ENCODE measurements around the gene SYT7.

Gene SYT7

GRCh38 chr11:61484541-61484940 lies 96.3 kb downstream of the SYT7 start:
- Histone ChIP-seq H3K9me3 (ENCODE audit: insufficient read depth, low read depth, low read length) (peaks cover 2% of the 10 kb centered on the region), H3K27me3 (ENCODE audit: insufficient read depth, low read length) (no peaks in the 10 kb centered on the region), H2BK120ac (ENCODE audit: insufficient read depth, low read length, poor library complexity) (no peak overlapping the region), H3K4me1 (ENCODE audit: control insufficient read depth in 1 of 2, insufficient read depth in 2 of 2, low read length in 2 of 2) (peaks cover 18 to 20% of the 10 kb centered on the region in 2 experiments), H3K79me2 (ENCODE audit: control insufficient read depth, insufficient read depth, low read length, poor library complexity) (no peaks in the 10 kb centered on the region), H3K36me3 (ENCODE audit: control insufficient read depth in 1 of 2, insufficient read depth in 2 of 2, low read length in 2 of 2) (no peaks in the 10 kb centered on the region), H2BK5ac (ENCODE audit: low read depth, low read length, poor library complexity) (no peak overlapping the region), H3K4ac (ENCODE audit: low read depth, low read length) (no peak overlapping the region), H3K9ac (ENCODE audit: low read length) (no peak overlapping the region), H3K4me2 (ENCODE audit: low read length) (no peak overlapping the region), H4K8ac (ENCODE audit: low read depth, low read length) (no peak overlapping the region), H3K27ac (ENCODE audit: low read depth, low read length) (no peak overlapping the region), H3K23ac (ENCODE audit: low read length) (no peak overlapping the region), H3K14ac (ENCODE audit: low read length) (no peak overlapping the region), H4K12ac (ENCODE audit: low read depth, low read length) (no peak overlapping the region), H4K91ac (ENCODE audit: low read depth, low read length) (no peak overlapping the region), H3K18ac (ENCODE audit: low read length) (no peak overlapping the region), H2AFZ (ENCODE audit: insufficient read depth, low read length, poor library complexity) (no peak overlapping the region), H3K79me1 (ENCODE audit: low read length) (peaks cover 10% of the 10 kb centered on the region), H2BK12ac (ENCODE audit: low read length) (no peak overlapping the region), H2AK5ac (ENCODE audit: low read length) (no peak overlapping the region), H3K4me3 (ENCODE audit: low read depth, low read length) (no peak overlapping the region)
- DNase-seq: peak in 1 of 2 donors; percentile 22
- no CpG with 5 or more reads among the region's 11 CpGs for WGBS (ENCODE audit: extremely low coverage, insufficient coverage, insufficient read length)

- Histone ChIP-seq H3K23ac (ENCODE audit: low read length) (no peak overlapping the region), H4K91ac (ENCODE audit: low read depth, low read length) (no peak overlapping the region), H3K4me3 (ENCODE audit: low read depth, low read length) (no peak overlapping the region), H2BK5ac (ENCODE audit: low read depth, low read length, poor library complexity) (no peak overlapping the region), H2AK5ac (ENCODE audit: low read length) (no peak overlapping the region), H3K9ac (ENCODE audit: low read length) (no peak overlapping the region), H3K79me2 (ENCODE audit: control insufficient read depth, insufficient read depth, low read length, poor library complexity) (no peaks in the 10 kb centered on the region), H3K18ac (ENCODE audit: low read length) (no peak overlapping the region), H4K8ac (ENCODE audit: low read depth, low read length) (no peak overlapping the region), H3K4me2 (ENCODE audit: low read length) (no peak overlapping the region), H3K79me1 (ENCODE audit: low read length) (no peaks in the 10 kb centered on the region), H3K36me3 (ENCODE audit: control insufficient read depth in 1 of 2, insufficient read depth in 2 of 2, low read length in 2 of 2) (no peaks in the 10 kb centered on the region), H4K12ac (ENCODE audit: low read depth, low read length) (no peak overlapping the region), H3K9me3 (ENCODE audit: insufficient read depth, low read depth, low read length) (peaks cover 2% of the 10 kb centered on the region), H2BK12ac (ENCODE audit: low read length) (no peak overlapping the region), H2BK120ac (ENCODE audit: insufficient read depth, low read length, poor library complexity) (no peak overlapping the region), H3K27me3 (ENCODE audit: insufficient read depth, low read length) (no peaks in the 10 kb centered on the region), H3K14ac (ENCODE audit: low read length) (no peak overlapping the region), H3K27ac (ENCODE audit: low read depth, low read length) (no peak overlapping the region), H3K4me1 (ENCODE audit: control insufficient read depth in 1 of 2, insufficient read depth in 2 of 2, low read length in 2 of 2) (peaks cover 8 to 12% of the 10 kb centered on the region in 2 experiments), H3K4ac (ENCODE audit: low read depth, low read length) (no peak overlapping the region), H2AFZ (ENCODE audit: insufficient read depth, low read length, poor library complexity) (no peak overlapping the region)
- DNase-seq: peak; percentile 33 to 36
- no CpG with 5 or more reads among the region's 7 CpGs for WGBS (ENCODE audit: extremely low coverage, insufficient coverage, insufficient read length)
Observed at GRCh38 chr11:61482513-61482912, 98.4 kb downstream of the SYT7 start.

- no peaks in the 10 kb centered on the region for H3K27me3 ChIP-seq (ENCODE audit: insufficient read depth, low read length)
- no peaks in the 10 kb centered on the region for H3K36me3 ChIP-seq (ENCODE audit: control insufficient read depth in 1 of 2, insufficient read depth in 2 of 2, low read length in 2 of 2)
- no peak overlapping the region for H4K91ac ChIP-seq (ENCODE audit: low read depth, low read length)
- H2AFZ ChIP-seq (ENCODE audit: insufficient read depth, low read length, poor library complexity): no peak overlapping the region
- H3K79me2 ChIP-seq (ENCODE audit: control insufficient read depth, insufficient read depth, low read length, poor library complexity): no peaks in the 10 kb centered on the region
- H3K79me1 ChIP-seq (ENCODE audit: low read length): no peaks in the 10 kb centered on the region
- no peak overlapping the region for H2BK120ac ChIP-seq (ENCODE audit: insufficient read depth, low read length, poor library complexity)
- H3K4me3 ChIP-seq (ENCODE audit: low read depth, low read length): no peak overlapping the region
- WGBS (ENCODE audit: extremely low coverage, insufficient coverage, insufficient read length): no CpG with 5 or more reads among the region's 10 CpGs
- no peak overlapping the region for H3K9ac ChIP-seq (ENCODE audit: low read length)
- H3K4me1 ChIP-seq (ENCODE audit: control insufficient read depth in 1 of 2, insufficient read depth in 2 of 2, low read length in 2 of 2): peaks cover 8 to 13% of the 10 kb centered on the region in 2 experiments
- H3K27ac ChIP-seq (ENCODE audit: low read depth, low read length): no peak overlapping the region
- no peak overlapping the region for H3K23ac ChIP-seq (ENCODE audit: low read length)
- H3K4ac ChIP-seq (ENCODE audit: low read depth, low read length): no peak overlapping the region
- peak overlapping the region; percentile 0 for H2AK5ac ChIP-seq (ENCODE audit: low read length)
- H3K18ac ChIP-seq (ENCODE audit: low read length): no peak overlapping the region
- H2BK5ac ChIP-seq (ENCODE audit: low read depth, low read length, poor library complexity): no peak overlapping the region
- peaks cover 2% of the 10 kb centered on the region for H3K9me3 ChIP-seq (ENCODE audit: insufficient read depth, low read depth, low read length)
- no peak overlapping the region for H2BK12ac ChIP-seq (ENCODE audit: low read length)
- no peak overlapping the region for H3K14ac ChIP-seq (ENCODE audit: low read length)
- no peak overlapping the region for H3K4me2 ChIP-seq (ENCODE audit: low read length)
- H4K8ac ChIP-seq (ENCODE audit: low read depth, low read length): no peak overlapping the region
- DNase-seq: no peak
- H4K12ac ChIP-seq (ENCODE audit: low read depth, low read length): no peak overlapping the region
Observed at GRCh38 chr11:61481806-61482205, 99.1 kb downstream of the SYT7 start.

GRCh38 chr11:61480994-61481335 lies 99.9 kb downstream of the SYT7 start:
- no peaks in the 10 kb centered on the region for H3K27me3 ChIP-seq (ENCODE audit: insufficient read depth, low read length)
- no peak overlapping the region for H2BK5ac ChIP-seq (ENCODE audit: low read depth, low read length, poor library complexity)
- H3K4ac ChIP-seq (ENCODE audit: low read depth, low read length): no peak overlapping the region
- H2BK120ac ChIP-seq (ENCODE audit: insufficient read depth, low read length, poor library complexity): no peak overlapping the region
- H3K9me3 ChIP-seq (ENCODE audit: insufficient read depth, low read depth, low read length): peaks cover 2% of the 10 kb centered on the region
- no peaks in the 10 kb centered on the region for H3K36me3 ChIP-seq (ENCODE audit: control insufficient read depth in 1 of 2, insufficient read depth in 2 of 2, low read length in 2 of 2)
- H3K14ac ChIP-seq (ENCODE audit: low read length): no peak overlapping the region
- no peak overlapping the region for H2AFZ ChIP-seq (ENCODE audit: insufficient read depth, low read length, poor library complexity)
- H3K79me2 ChIP-seq (ENCODE audit: control insufficient read depth, insufficient read depth, low read length, poor library complexity): no peaks in the 10 kb centered on the region
- H3K4me2 ChIP-seq (ENCODE audit: low read length): no peak overlapping the region
- H3K4me1 ChIP-seq (ENCODE audit: control insufficient read depth in 1 of 2, insufficient read depth in 2 of 2, low read length in 2 of 2): peaks cover 8 to 13% of the 10 kb centered on the region in 2 experiments
- no peak overlapping the region for H3K18ac ChIP-seq (ENCODE audit: low read length)
- H2BK12ac ChIP-seq (ENCODE audit: low read length): no peak overlapping the region
- H3K79me1 ChIP-seq (ENCODE audit: low read length): no peaks in the 10 kb centered on the region
- no peak overlapping the region for H3K4me3 ChIP-seq (ENCODE audit: low read depth, low read length)
- H2AK5ac ChIP-seq (ENCODE audit: low read length): no peak overlapping the region
- peak in 1 of 2 donors; percentile 18 for DNase-seq
- H3K9ac ChIP-seq (ENCODE audit: low read length): no peak overlapping the region
- H4K12ac ChIP-seq (ENCODE audit: low read depth, low read length): no peak overlapping the region
- no CpG with 5 or more reads among the region's 7 CpGs for WGBS (ENCODE audit: extremely low coverage, insufficient coverage, insufficient read length)
- no peak overlapping the region for H3K23ac ChIP-seq (ENCODE audit: low read length)
- no peak overlapping the region for H4K91ac ChIP-seq (ENCODE audit: low read depth, low read length)
- H3K27ac ChIP-seq (ENCODE audit: low read depth, low read length): no peak overlapping the region
- no peak overlapping the region for H4K8ac ChIP-seq (ENCODE audit: low read depth, low read length)

Data from trophoblast cell (in vitro differentiated cells and primary cell).